Keratinocyte (primary cell): ENCODE measurements around the gene GSTT2B.

ENCODE experiments used
- EZH2 ChIP-seq: IDR thresholded peaks from one replicate; pipeline ENCODE4 v1.6.1; 2012; ENCODE audit warnings: inconsistent platforms, mild to moderate bottlenecking, low read length, moderate library complexity
- TF ChIP-seq, protein P1 (sequence below), 3 experiments: IDR thresholded peaks in 1 of 3; conservative IDR thresholded peaks in 1 of 3; optimal IDR thresholded peaks in 1 of 3; 2 replicates in 2 of 3; 3 replicates in 1 of 3; pipeline versions ENCODE3 to v1.5.1; 2011; ENCODE audit warnings: low read length in 3 of 3, mild to moderate bottlenecking in 3 of 3, moderate library complexity in 2 of 3, control low read depth in 1 of 3, inconsistent platforms in 1 of 3; ENCODE audit not compliant: insufficient read depth in 2 of 3; ENCODE audit errors: extremely low read depth in 1 of 3

DNA sequence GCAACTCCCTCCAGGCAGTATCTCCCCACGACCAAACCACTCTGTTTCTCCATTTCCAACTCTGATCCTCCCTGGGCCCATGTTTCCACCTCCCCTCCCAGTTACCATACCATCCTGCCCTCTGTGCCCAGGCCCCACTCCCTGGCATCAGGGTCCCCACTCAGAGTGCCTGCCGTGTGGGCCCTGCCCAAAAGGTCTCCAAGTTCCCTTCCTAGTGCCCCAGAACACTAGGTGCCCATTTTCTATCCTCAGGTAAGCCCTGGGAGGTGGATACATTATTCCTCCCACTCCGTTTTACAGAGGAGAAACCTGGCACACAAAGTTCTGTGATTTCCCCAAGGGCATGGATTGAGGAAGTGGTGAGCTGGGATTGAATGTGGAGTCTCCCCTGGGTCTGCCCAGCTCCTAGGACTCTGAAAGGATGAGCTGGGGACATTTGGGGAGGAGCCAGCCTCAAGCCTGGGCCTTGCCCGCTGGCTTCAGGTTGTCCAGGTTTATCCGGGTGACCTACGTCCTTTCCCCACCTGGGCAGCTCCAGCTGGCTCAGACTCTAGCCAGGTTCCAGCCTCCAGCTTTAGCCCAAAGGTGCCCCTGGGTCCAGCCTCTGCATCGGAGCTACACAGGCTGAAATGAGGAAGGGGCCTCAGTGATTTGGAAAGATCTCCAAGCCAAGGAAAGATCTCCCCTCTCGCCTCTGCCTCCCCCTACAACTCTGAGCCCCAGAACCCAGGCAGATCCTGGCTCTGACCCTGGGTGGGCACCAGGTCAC is 46.4 kb upstream of the GSTT2B start:
- no peak for TF ChIP-seq EZH2
- TF ChIP-seq, protein P1, sequence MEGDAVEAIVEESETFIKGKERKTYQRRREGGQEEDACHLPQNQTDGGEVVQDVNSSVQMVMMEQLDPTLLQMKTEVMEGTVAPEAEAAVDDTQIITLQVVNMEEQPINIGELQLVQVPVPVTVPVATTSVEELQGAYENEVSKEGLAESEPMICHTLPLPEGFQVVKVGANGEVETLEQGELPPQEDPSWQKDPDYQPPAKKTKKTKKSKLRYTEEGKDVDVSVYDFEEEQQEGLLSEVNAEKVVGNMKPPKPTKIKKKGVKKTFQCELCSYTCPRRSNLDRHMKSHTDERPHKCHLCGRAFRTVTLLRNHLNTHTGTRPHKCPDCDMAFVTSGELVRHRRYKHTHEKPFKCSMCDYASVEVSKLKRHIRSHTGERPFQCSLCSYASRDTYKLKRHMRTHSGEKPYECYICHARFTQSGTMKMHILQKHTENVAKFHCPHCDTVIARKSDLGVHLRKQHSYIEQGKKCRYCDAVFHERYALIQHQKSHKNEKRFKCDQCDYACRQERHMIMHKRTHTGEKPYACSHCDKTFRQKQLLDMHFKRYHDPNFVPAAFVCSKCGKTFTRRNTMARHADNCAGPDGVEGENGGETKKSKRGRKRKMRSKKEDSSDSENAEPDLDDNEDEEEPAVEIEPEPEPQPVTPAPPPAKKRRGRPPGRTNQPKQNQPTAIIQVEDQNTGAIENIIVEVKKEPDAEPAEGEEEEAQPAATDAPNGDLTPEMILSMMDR (optimal IDR thresholded peaks at IDR 0.05 in 1 of 3, IDR thresholded peaks at IDR 0.05 in 1 of 3, conservative IDR thresholded peaks at IDR 0.05 in 1 of 3; ENCODE audit: extremely low read depth in 1 of 3, insufficient read depth in 2 of 3, low read length in 3 of 3), result no peak
